ENCODE results near the gene RLF. TPM values are rescaled to one million over a fixed set of nuclear protein-coding genes. Genes with fewer than 3 reads are reported as not detected.

The RLF gene
- total and polyA plus RNA-seq, 9 of the 15 experiments (the other 6 are each of a cell fraction or from before 2014, with no cell fraction given), result 3.6 to 35.0 (median 21.2) TPM

GRCh38 chr1:40210511-40211204 is 49.5 kb downstream of the RLF start (continued):
- TF ChIP-seq MAFK (IDR thresholded peaks at IDR 0.05; ENCODE audit: low read length), result peak; percentile 85

- H3K79me2 ChIP-seq (ENCODE audit: control insufficient read depth, insufficient read depth, low read length), result peaks cover 50% of the 10 kb centered on the region
- H3K36me3 ChIP-seq (ENCODE audit: control insufficient read depth, insufficient read depth, low read length), result peaks cover 47% of the 10 kb centered on the region
- H2AFZ ChIP-seq (ENCODE audit: low read depth, low read length), result no peak overlapping the region
- no peak for ATAC-seq
- H3K9ac ChIP-seq (ENCODE audit: insufficient read depth in 1 of 2, low read depth in 2 of 2, low read length in 2 of 2), result no peak overlapping the region
- H3K4me2 ChIP-seq (ENCODE audit: insufficient read depth, low read length), result no peak overlapping the region
- H4K20me1 ChIP-seq (replicated peaks; ENCODE audit: control insufficient read depth, insufficient read depth, low read length), result no peaks in the 10 kb centered on the region
- no TSS peak for BruUV-seq (replicated peaks)
- peaks cover 12 to 25% of the 10 kb centered on the region in 2 experiments; a peak in 4 of 5 replicates for H3K4me1 ChIP-seq (replicated peaks in 1 of 2; ENCODE audit: control insufficient read depth in 2 of 2, insufficient read depth in 2 of 2, low read length in 2 of 2)
- no peak overlapping the region for H3K4me3 ChIP-seq
- H3K9me1 ChIP-seq (ENCODE audit: control insufficient read depth, insufficient read depth, low read length), result no peaks in the 10 kb centered on the region
- 56% methylated on average over 5 of the region's 5 CpGs for WGBS (ENCODE audit: insufficient coverage, low coverage, missing lambda C conversion rate)
- H3K27ac ChIP-seq (ENCODE audit: extremely low read depth, low read depth, low read length), result peak overlapping the region; percentile 31
- no peaks in the 10 kb centered on the region; the same call in 1 of the 2 replicates for H3K9me3 ChIP-seq (replicated peaks; ENCODE audit: control insufficient read depth, insufficient read depth, low read depth, low read length)
- no peak for FAIRE-seq
- H3K27me3 ChIP-seq (ENCODE audit: control insufficient read depth in 2 of 2, insufficient read depth in 2 of 2, low read length in 2 of 2), result no peaks in the 10 kb centered on the region
- in situ Hi-C loops (cut with MboI), result no loop called here
- DNase-seq (ENCODE audit: extremely low read depth in 1 of 4, low spot score in 3 of 4), result no peak
- intact Hi-C loops (cut with micrococcal nuclease), result no loop called here
- POLR2A ChIA-PET, result interaction anchor here (1.3 to 1.6 kb wide), 2 partner anchors 8 to 11 kb away, joined by 3 read pairs; no protein-coding TSS in a partner anchor
- CTCF ChIA-PET (ENCODE audit: low intra/inter-chr PET ratio), result no interaction called here
- TF ChIP-seq CHAMP1 (IDR thresholded peaks at IDR 0.05), result peak; percentile 79
- no peak for TF ChIP-seq DMBX1 (CRISPR knock-in tag; IDR thresholded peaks at IDR 0.05; ENCODE audit: borderline replicate concordance)
- TF ChIP-seq ZNF551 (CRISPR knock-in tag; IDR thresholded peaks at IDR 0.05), result no peak
- TF ChIP-seq MCM7 (IDR thresholded peaks at IDR 0.05), result no peak
- TF ChIP-seq ARID1B (IDR thresholded peaks at IDR 0.05), result 0 out of 2 replicates have a peak, but pooled peaks have one; percentile 10
- no peak for TF ChIP-seq ID3 (CRISPR knock-in tag; IDR thresholded peaks at IDR 0.05)
- TF ChIP-seq ID3 (tag; IDR thresholded peaks at IDR 0.05), result peak; percentile 68; the same call in 1 of the 2 replicates
- no peak for TF ChIP-seq JUNB (CRISPR knock-in tag; conservative IDR thresholded peaks at IDR 0.05)
- peak; percentile 67 for TF ChIP-seq BHLHE40 (IDR thresholded peaks at IDR 0.05; ENCODE audit: low read length)
- TF ChIP-seq NR2C1 (IDR thresholded peaks at IDR 0.05), result no peak
- TF ChIP-seq NR2C1 (tag; IDR thresholded peaks at IDR 0.05), result peak; percentile 23; the same call in 1 of the 2 replicates
- TF ChIP-seq MEIS2 (IDR thresholded peaks at IDR 0.05; ENCODE audit: partially characterized antibody), result peak; percentile 3
- 0 out of 4 replicates have a peak, but pooled peaks of 1 of the 2 experiments have one; percentile 12 for TF ChIP-seq CSDE1 (IDR thresholded peaks at IDR 0.05)
- TF ChIP-seq L3MBTL2 (IDR thresholded peaks at IDR 0.05), result peak; percentile 41; the same call in 1 of the 2 replicates
These were observed 57.1 kb downstream of the RLF start for GRCh38 chr1:40218333-40218732.
